DMS53 treated with DMSO at 0.1 percent for 48 hours (cell line): ENCODE data around the gene FANCC.

Experiments
- DNase-seq: peaks from one replicate; lab custom pipeline; 2025; ENCODE audit not compliant: unreplicated experiment; lab: John Stamatoyannopoulos, UW

The FANCC gene

DNA sequence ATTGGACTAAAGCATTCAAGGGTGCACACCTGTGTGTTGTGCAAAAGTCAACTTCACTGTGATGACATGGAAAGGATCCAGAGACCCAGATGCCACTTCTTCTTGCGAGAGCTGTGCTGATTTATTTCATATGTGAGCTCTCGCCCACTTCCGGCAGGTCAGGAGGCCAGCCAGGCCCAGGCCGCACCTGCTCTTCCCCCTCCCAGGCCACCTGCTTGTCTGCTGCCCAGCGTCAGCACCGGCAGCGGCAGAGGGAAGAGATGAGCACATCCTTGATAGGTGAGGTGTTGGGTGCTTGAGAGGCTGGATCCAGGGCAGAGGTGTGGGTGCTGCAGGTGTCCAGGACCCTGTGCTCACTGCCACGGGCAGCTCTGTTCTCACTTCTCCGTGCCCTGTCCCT is 242.9 kb downstream of the FANCC start:
- peak; percentile 92 for DNase-seq

DNA sequence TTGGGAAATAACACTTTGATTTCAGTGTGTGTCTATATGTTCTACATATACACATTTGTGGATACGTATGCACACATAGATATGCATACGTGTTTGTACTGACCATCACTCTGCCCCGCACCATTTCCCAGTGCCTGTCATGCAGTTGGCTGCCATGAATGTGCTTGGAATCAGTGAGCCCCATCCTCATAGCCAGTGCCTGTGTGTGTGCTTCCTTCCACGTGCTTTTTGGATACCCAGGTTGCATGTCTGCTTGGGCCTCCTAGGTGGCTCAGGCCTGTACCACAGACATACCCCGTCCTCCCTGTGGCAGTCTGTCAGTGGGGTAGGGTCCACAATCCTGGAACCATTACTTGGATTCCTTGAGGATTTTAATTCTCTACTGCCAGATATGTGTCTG is 243.6 kb downstream of the FANCC start:
- DNase-seq = no peak

DNA sequence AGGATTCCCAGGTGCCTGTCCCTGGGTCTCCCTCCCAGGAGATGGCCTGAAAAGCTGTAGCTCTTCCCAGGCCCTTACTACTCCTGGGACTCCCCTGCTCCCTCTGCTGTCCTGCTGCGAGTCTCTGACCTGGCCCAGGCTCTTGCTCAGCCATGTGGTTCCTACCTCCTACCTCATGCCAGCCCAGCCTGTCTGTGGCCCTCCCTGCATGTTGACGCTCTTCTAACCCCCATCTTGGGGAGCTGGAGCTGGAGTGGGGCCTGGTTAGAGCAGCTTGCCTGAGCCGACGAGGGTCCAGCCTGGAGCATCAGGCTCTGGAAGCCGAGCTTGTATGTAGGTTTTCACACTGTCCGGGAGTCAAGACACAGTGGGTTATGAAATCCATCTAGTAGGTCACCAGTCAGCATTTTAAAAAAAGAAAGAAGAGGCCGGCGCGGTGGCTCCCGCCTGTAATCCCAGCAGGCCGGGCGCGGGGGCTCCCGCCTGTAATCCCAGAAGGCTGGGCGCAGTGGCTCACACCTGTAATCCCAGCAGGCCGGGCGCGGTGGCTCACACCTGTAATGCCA is 244.4 kb downstream of the FANCC start:
- no peak for DNase-seq

DNA sequence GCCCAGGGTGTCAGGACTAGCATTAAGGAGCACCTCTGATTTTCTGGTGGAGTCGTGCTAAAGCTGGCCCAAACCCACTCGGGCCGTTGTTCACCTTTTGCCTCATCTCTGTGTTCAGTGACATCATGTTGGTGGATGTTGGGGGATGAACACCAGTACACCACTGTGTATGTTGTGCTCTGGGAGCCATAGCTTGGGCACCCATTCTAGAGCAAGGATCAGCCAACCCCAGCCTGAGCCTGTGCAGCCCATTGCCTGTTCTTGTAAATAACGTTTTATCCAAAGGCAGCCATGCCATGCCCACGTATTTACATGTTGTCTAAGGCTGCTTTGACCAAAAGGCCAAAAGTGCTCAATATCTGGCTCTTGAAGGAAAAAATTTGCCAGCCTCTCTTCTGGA is 245.6 kb downstream of the FANCC start:
- no peak for DNase-seq

DNA sequence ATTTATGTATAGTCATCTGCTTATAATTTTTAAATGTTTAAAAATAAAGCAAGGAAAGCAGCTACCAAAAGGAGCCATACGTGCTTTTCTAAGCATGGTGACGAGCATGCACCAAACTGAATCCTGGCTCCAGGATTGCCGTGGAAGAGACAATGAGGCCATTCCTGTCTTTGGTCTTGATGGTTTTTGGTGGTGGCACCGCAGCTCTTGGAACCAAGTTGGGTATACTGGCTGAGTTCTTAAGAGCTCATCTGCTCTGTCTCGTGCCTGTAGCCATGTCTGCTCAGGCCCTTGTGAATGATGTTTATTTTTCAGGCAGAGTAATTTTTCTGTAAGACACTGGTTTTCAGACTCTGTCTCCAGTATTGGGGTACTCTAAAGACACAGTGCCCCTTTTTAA is 246.1 kb downstream of the FANCC start:
- DNase-seq = no peak

DNA sequence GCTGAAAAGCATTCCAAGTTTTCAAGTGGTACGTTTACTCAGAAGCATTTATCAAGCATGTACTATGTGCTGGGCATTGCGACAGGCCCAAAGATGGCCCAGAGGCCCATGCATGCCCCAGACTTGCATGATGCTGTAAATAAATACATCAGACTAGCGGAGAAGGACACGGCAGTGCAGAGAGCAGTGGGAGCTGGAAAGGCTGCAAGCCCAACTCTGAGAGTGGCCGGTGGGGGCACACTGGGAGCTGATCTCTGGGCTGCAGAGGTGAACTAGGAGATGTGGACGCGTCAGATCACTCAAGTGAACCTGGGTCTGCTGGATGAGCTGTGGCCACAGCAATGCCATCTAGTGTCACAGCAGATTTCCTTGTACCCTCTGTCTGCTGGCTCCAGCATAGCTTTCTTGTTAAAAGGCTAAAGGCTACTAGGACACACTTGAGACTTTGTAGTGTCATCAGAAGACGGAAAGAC is 246.9 kb downstream of the FANCC start:
- no peak for DNase-seq

DNA sequence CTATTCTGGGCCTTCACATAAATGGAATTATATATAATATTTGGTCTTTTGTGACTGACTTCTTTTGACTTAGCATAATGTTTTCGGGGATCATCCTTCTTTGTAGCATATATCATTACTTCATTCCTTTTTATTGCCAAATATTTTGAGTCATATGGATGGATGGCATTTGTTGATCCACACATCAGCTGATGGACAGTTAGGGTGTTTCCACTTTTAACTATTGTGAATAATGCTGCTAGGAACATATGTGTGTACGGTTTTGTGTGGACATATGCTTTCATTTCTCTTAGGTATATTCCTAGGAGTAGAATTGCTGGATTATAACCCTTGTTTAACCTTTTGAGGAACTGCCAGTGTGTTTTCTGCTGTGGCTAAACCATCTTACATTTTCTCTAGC is 249.6 kb downstream of the FANCC start:
- no peak for DNase-seq

DNA sequence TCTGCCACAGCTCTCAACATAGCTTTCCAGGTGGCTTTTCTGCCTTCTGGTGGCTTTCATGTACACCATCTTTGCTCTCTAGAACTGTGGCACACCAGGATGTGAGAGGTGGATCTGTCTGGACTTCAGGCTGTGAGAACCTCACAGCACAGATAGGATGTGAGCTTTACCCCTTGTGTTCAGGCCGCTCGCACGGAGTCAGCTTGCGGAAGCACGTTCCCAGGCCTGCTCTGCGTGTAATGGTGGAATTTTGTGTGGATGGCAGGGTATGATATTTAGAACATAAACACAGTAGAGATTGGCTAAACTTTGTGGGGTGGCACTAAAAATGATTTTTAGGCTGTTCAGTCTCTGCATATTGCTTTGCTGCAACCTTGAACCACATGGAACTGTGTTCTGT is 250.5 kb downstream of the FANCC start:
- no peak for DNase-seq

DNA sequence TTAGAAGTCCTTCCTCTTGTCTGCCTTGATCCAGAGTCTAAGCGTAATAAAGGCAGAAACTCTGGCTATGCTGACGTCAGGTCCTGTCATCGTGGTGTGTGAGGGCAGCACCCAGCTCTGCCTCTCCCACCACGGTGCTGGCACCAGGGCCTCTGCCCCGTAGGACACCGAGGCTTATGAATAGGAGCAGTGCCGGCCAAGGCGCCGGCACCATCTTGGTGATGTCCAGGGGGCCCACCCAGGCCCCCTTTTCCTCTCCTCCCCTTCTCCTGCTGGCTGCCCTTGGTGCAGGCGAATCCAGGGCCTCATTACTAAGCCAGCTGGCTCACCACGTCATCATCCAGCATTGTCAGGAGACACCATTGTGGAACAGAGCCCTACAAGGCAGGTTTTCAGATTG is 252.3 kb downstream of the FANCC start:
- DNase-seq = no peak

DNA sequence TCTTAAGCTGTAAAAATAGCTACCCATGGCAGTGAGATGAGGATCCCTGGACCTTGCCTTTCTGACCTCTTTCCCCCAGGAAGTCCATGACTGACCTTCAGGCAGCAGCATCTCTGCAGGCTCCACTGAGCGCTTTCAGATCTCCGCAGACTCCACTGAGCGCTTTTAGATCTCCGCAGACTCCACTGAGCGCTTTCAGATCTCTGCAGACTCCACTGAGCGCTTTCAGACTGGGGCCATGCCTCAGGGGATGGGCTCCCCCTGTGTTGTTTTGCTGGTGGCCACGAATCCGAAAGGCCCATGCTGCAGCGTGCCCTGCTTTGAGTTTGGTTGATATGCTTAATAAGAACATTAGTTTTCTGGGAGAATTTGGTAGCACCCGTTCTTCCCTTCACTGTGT is 254.2 kb downstream of the FANCC start:
- no peak for DNase-seq

DNA sequence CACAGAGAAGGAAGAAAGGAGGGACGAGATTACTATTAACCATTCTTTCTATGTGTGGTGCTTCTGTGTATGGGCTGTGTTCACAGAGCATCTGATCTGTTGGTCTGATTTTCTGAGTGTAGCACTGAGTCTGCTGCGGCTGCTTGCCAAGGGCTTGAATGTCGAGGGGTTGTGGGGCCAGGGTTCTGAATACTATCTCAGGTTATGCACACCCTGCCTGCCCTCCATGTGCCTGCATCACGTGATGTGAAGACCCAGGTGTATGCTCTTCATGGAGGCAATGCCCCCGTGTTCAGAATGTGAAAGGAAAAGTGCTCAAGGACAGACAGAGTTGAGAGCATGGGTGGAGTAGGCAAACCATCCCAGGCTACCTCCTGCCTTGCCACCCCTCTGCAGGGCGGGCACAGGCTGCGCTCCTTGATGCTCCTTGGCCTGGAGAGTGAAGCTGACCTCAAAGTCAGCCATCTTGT is 254.9 kb downstream of the FANCC start:
- no peak for DNase-seq

DNA sequence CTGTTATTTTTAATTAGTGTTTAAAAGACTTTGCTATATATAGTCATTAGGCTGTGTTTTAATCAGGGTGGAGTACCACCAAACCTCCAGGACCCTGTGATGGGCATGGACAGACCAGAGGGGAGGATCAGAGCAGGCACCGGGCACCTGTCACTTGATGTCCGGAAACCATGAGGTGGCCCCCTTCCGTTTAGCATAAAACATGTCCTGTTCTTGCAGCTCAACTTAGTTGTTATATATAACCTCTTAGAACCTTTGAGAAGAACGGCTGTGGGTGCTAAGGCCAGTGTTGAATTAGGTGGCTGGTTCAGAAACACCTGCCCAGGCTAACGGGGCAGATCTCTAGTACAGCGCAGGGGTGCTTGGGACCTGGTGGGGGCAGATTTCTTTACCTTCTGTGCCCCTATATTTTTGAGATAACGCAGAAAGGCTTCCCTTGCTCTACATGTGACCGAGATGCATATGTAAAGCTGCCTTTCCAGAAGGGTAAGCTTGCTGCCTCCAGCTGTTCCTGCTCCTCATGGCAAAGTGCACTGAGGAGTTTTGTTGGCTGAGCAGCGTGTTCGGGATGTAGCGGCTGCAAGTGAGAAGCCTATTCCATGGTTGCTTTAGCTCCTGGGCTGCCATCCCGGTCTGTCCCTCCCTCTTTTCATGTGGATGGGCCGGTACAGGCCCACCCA is 255.5 kb downstream of the FANCC start:
- DNase-seq = no peak

DNA sequence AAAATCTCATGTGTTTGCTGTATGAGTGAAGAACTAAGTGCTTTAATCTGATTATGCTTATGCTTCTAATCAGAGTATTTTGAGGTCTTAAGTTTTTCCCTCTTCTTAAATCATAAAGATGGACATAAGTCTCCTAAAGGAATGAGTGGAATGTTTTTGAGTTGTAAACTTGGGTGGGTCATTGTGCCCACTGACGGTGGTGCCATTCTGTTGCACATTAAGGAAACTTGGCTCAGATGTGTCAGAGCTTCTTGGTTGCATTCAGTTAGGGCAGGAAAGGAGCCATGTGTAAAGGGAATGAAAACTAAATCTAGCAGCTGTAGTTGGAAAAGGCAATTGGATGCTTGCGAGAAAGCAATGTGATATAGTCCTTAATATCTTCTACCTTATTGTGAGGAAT is 256.6 kb downstream of the FANCC start:
- DNase-seq = no peak

DNA sequence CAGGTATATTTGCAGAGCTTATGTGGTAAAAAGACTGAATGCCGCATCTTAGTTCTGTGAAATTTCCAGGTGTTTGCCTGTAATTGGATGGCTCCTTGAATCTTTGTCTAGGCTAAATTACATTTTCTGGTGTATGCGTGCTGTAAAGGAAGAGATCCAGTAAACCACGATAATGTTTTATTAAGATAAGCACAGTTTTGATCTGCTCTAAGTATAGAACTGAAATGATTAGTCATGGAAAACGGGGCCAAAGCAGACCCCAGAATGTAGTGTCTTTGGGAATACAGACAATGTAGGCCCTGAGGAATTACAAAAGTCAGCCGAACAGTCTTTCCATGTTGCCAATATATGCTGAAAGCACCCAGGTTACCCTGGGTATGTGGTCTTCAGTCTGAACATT is 257.3 kb downstream of the FANCC start:
- DNase-seq = no peak

DNA sequence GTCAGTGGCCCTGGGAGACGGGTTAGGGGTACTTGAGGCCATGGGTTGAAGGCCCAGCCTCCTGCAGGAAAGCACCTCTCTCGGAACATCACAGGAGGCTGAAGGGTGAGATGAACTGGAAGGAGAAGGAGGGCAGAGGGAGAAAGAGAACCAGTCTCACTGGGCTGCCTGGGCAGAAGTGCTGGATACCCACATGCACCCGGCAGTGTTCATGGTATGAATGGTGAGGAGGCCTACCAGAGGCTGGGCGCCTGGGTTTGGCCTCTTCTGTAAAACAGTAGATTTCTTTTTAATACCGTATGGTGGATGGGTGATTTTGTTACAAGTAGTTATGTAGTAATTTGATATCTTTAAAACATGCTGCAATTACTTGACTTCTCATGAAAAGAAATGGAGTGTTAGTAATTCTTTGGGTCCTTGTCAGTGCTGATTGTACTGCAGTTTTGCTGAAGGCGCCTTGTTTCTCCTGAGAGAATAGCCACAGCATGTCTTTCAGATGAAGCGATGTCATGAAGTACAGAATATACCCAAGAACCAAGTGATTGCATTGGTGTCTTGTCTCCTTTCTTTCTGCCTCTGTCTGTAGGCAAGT is 258.6 kb downstream of the FANCC start:
- no peak for DNase-seq

DNA sequence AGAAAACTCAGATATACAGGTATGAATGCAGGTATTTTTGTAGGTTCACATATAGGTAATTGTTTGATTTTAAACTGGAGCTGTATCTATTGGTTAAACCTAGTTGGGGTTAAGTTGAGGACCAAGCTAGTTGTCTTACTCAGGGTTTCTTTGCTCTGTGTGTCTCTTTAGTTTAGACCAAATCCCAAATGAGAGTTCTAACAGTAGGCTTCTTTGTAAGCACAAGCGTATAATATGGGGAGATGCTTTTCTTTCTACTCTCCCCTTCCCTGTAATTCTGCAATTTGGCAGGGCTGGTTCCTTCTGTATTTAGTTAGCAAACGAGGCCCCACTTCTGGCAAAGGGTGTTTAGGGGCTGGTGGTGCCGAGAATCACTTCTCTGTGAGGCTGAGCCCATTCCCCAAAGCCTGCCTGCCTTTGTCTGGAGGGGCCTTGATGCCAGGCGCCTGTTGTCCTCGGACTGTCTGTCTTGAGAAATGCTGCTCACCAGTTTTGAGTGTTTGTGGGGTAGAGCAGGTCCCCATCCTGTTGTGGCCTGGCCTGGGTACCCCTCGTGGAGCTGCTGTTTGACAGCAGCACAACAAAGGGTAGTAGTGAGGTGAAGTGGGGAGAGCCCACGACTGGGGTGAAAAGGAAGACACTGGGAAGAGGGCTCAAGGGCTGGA is 259.3 kb downstream of the FANCC start:
- DNase-seq = no peak

DNA sequence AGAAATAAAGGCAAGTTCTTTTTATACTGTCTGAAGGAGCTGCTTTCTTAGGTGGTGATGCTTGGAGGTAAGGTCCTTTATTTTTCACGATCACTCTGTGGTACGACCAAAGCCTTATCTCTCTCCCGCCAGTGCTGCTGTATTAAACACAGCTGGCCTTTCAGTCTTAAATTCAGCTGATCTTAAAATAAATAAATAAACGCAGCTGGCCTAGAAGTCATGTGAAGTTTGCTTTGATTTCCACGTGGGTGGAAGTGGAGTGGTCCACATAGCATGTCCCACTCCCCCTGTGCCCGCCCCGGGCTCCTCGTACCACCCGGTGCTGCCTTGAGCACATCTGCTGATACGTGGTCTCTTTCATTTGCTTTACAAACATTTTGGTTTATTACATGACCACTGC is 260.4 kb downstream of the FANCC start:
- DNase-seq = no peak

DNA sequence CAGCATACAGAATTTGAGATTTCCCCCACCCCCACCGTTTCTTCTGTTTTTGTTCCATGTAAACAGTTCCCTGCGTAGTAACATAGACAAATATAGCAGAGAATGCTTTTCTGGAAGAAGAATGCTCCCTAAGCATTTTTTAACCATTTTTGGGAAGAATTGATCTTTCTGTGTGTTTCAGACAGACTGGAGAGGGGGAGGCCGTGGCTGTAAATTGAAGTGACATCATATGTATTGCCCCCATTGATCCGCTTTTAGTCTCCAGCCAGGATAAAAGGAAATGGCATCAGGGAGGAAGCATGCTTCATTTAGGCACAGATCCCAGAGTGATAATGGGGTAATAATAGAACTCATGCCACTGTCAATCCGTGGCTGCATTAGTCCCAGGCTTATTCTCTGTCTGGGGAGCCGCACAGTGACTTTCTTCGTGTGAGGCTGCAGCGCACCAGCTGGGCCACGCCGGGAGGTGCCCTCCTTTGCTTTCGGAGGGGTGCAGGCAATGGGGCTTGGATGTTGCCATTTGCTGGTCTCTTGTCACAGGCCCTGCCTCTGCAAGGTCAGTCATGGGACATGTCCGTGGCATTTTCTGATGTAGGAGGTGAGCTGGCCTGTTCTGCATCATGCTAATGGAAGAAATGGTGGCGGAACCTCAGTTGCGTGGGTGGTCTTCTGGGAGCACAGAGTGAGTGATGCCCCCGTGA is 261.5 kb downstream of the FANCC start:
- peak; percentile 24 for DNase-seq

DNA sequence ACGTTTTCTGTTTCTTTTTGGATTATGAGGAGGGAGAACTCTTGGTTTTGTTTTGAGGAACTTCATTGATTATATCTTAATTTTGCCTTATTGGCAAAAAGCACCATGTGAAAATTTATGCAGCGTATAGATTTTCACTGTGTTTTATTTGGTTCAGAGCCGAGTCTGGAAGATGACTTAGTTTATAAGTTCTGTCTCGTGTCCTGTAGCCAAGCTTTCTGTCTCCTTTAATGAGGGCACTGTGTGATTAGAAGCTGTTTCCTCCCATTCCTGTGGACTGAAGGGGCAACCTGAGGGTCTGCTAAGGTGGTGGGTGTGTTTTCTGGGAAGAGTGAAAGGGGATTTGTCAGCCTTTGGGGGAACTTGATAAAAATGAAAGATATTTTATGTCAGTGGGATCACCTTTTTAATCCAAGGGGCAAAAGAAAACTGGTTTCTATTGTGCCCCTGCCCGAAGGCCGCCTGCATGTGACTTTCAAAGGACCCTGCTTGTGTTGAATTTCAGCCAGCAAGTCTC is 262.1 kb downstream of the FANCC start:
- no peak for DNase-seq

DNA sequence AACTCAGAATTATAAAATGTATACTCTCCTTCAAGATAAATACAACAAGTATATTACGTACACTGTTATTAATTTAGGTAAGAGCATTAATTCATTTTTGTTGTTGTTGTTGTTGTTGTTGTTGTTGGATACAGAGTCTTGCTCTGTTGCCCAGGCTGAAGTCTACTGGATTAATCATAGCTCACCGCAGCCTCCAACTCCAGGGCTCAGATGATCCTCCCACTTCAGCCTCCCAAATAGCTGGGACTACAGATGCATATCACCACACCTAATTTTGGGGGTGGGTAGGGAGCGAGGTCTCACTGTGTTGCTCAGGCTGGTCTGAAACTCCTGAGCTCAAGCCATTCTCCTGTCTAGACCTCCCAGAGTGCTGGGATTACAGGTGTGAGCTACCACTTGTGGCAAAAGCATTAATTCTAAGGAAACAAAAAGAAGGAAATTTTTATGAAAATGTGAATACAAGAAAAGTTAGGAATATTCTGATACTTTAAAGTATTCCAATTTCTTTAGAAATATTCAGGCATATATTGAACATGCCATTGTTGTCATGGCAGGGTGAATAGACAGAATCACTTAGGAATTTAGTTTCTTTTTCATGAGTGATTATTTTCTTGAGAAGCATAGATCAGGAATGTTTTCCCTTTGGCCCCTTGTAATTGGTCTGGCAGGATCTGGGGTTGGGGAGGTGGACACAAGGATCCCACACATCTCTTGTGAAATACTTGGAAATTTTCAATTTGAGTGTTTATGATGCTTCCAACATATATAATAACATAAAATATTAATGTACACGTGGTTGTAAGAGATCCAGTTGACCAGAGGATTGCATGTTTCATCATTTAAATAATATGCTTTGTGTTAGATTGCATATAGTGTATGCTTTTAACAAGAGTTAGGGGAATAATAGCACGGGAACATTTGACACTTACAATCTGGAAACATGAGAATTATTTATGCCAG is 263.6 kb downstream of the FANCC start:
- no peak for DNase-seq
